Sigmoid colon (tissue), 4 donors: ENCODE measurements around the gene ACAD11.

Source experiments
- EP300 ChIP-seq, 4 donors: sonication (generic); formaldehyde crosslinking; IDR thresholded peaks; one replicate each; pipeline ENCODE4 v1.6.1; 2017; ENCODE audit warnings: antibody characterized with exemption in 4 of 4
- POLR2A ChIP-seq, 2 donors: fragments of 450-650 bp; IDR thresholded peaks; one replicate each; pipeline ENCODE4 v1.6.1; 2016; ENCODE audit warnings: antibody characterized with exemption in 2 of 2, mild to moderate bottlenecking in 2 of 2, moderate library complexity in 2 of 2
- POLR2AphosphoS5 ChIP-seq, 4 donors: sonication (generic); formaldehyde crosslinking; IDR thresholded peaks; one replicate each; pipeline ENCODE4 v1.6.1; 2017; ENCODE audit warnings: antibody characterized with exemption in 4 of 4
- TF ChIP-seq, protein P1 (sequence below), 4 experiments: fragments of 450-650 bp in 3 of 4; fragments of 200-600 bp in 1 of 4; IDR thresholded peaks; one replicate each; pipeline ENCODE4 v1.5.1; 2016 to 2019; ENCODE audit warnings: antibody characterized with exemption in 4 of 4, mild to moderate bottlenecking in 3 of 4, moderate library complexity in 2 of 4

DNA sequence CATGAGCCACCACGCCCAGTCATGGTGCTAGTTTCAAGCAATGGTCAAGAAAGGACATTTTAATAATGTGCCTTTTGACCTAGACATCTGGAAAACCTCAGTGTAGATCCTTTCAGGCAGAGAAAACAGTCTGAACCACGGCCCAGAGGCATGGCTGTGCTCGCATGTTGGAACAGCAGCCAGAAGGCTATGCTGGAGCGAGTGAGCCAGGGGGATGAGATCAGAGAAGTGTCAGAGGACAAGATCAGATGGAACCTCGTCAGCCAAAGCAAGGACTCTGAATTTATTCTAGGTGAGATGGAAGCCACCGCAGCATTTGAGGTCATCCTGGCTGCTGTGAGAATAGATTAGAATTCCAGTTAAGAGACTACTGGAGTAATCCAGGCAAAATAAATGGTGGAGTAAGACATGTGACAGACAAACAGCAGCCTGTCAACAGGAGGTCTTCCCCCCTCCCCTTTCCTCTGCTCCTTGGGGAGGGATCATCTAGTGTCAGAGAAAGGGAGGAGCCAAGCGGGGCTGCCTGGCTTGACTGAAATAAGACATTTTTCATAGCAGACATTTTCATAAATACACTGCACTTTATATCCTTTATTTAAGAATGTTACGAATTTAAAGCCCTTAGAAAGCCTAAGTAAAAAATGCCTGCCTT is 103.0 kb downstream of the ACAD11 start:
- TF ChIP-seq POLR2A (IDR thresholded peaks at IDR 0.05) = no peak
- TF ChIP-seq EP300 (IDR thresholded peaks at IDR 0.05) = no peak
- peak; percentile 7 to 70 (median 43) for TF ChIP-seq POLR2AphosphoS5 (IDR thresholded peaks at IDR 0.05)
- TF ChIP-seq, protein P1, sequence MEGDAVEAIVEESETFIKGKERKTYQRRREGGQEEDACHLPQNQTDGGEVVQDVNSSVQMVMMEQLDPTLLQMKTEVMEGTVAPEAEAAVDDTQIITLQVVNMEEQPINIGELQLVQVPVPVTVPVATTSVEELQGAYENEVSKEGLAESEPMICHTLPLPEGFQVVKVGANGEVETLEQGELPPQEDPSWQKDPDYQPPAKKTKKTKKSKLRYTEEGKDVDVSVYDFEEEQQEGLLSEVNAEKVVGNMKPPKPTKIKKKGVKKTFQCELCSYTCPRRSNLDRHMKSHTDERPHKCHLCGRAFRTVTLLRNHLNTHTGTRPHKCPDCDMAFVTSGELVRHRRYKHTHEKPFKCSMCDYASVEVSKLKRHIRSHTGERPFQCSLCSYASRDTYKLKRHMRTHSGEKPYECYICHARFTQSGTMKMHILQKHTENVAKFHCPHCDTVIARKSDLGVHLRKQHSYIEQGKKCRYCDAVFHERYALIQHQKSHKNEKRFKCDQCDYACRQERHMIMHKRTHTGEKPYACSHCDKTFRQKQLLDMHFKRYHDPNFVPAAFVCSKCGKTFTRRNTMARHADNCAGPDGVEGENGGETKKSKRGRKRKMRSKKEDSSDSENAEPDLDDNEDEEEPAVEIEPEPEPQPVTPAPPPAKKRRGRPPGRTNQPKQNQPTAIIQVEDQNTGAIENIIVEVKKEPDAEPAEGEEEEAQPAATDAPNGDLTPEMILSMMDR (IDR thresholded peaks at IDR 0.05) = no peak
